Measurements from ENCODE around the gene ANKRD55.

- no peak for TF ChIP-seq POLR2AphosphoS5 (IDR thresholded peaks at IDR 0.05)
- TF ChIP-seq, protein P1, sequence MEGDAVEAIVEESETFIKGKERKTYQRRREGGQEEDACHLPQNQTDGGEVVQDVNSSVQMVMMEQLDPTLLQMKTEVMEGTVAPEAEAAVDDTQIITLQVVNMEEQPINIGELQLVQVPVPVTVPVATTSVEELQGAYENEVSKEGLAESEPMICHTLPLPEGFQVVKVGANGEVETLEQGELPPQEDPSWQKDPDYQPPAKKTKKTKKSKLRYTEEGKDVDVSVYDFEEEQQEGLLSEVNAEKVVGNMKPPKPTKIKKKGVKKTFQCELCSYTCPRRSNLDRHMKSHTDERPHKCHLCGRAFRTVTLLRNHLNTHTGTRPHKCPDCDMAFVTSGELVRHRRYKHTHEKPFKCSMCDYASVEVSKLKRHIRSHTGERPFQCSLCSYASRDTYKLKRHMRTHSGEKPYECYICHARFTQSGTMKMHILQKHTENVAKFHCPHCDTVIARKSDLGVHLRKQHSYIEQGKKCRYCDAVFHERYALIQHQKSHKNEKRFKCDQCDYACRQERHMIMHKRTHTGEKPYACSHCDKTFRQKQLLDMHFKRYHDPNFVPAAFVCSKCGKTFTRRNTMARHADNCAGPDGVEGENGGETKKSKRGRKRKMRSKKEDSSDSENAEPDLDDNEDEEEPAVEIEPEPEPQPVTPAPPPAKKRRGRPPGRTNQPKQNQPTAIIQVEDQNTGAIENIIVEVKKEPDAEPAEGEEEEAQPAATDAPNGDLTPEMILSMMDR (IDR thresholded peaks at IDR 0.05): no peak
These were observed 5.4 kb downstream of the ANKRD55 start for GRCh38 chr5:56227691-56228090.
